T47D (cell line): ENCODE measurements around the gene KBTBD4.
A peak's percentile ranks its signal among the peaks of the same experiment; 100 is the strongest.

Experiments used
- DNase-seq, 2 experiments: peaks; one replicate each; pipeline versions ENCODE4 v3.0.0 to v3.0.0-alpha.2; 2011 to 2012; ENCODE audit warnings: low read depth in 1 of 2, low spot score in 1 of 2
- JUND ChIP-seq: IDR thresholded peaks from 2 replicates; pipeline ENCODE4 v1.6.1; 2012; ENCODE audit warnings: low read depth
- in situ Hi-C: cut with HindIII; loops from 2 replicates; pipeline ENCODE4 v1.10.0; 2016; ENCODE audit warnings: low sequenced_read_pairs, low pct_unique_long_range_greater_than_20kb

The KBTBD4 gene

GRCh38 chr11:47578524-47579494 lies at the start of gene KBTBD4, which contains the start of gene NDUFS3:
KBTBD4 (minus strand) TSS chr11:47578970; CDS start chr11:47578951, 19 bp downstream.
NDUFS3 (plus strand) TSS chr11:47579074; CDS start chr11:47579092, 18 bp downstream.
- in situ Hi-C loops, result no loop called here
- no peak for TF ChIP-seq JUND
- peak; percentile 86 to 96 for DNase-seq

GRCh38 chr11:47628026-47628425 lies 49.3 kb upstream of the KBTBD4 start:
- DNase-seq, result no peak
- no peak for TF ChIP-seq JUND
- in situ Hi-C loops, result no loop called here

- no peak for DNase-seq
- in situ Hi-C loops, result no loop called here
- no peak for TF ChIP-seq JUND
Observed at GRCh38 chr11:47626234-47626633, 47.5 kb upstream of the KBTBD4 start.

- no peak for DNase-seq
- no peak for TF ChIP-seq JUND
- in situ Hi-C loops, result no loop called here
Observed at GRCh38 chr11:47620836-47621378, 42.1 kb upstream of the KBTBD4 start.

GRCh38 chr11:47617417-47617809 lies 38.6 kb upstream of the KBTBD4 start:
- in situ Hi-C loops, result no loop called here
- DNase-seq, result no peak
- TF ChIP-seq JUND, result no peak

- in situ Hi-C loops, result no loop called here
- TF ChIP-seq JUND, result no peak
- peak in 1 of 2 experiments; percentile 78 for DNase-seq
Observed at GRCh38 chr11:47616726-47617416, 38.1 kb upstream of the KBTBD4 start.

- in situ Hi-C loops, result no loop called here
- no peak for DNase-seq
- no peak for TF ChIP-seq JUND
Observed at GRCh38 chr11:47615249-47615648, 36.5 kb upstream of the KBTBD4 start.

- no peak for TF ChIP-seq JUND
- in situ Hi-C loops, result no loop called here
- no peak for DNase-seq
Observed at GRCh38 chr11:47611348-47611794, 32.6 kb upstream of the KBTBD4 start.

GRCh38 chr11:47609675-47610074 lies 30.9 kb upstream of the KBTBD4 start:
- no peak for TF ChIP-seq JUND
- in situ Hi-C loops, result no loop called here
- DNase-seq, result no peak

- in situ Hi-C loops, result no loop called here
- TF ChIP-seq JUND, result no peak
- DNase-seq, result no peak
Observed at GRCh38 chr11:47607380-47607779, 28.6 kb upstream of the KBTBD4 start.

- no peak for DNase-seq
- in situ Hi-C loops, result no loop called here
- no peak for TF ChIP-seq JUND
Observed at GRCh38 chr11:47606731-47607130, 28.0 kb upstream of the KBTBD4 start.

- no peak for TF ChIP-seq JUND
- DNase-seq, result no peak
- in situ Hi-C loops, result no loop called here
Observed at GRCh38 chr11:47605921-47606320, 27.2 kb upstream of the KBTBD4 start.

GRCh38 chr11:47603295-47603694 lies 24.5 kb upstream of the KBTBD4 start:
- in situ Hi-C loops, result no loop called here
- TF ChIP-seq JUND, result no peak
- no peak for DNase-seq
